Smooth muscle cell (in vitro differentiated cells): ENCODE measurements around the gene KCNJ1. TPM values are rescaled to one million over a fixed set of nuclear protein-coding genes. Genes with fewer than 3 reads are reported as not detected.

Source experiments
- DNase-seq: peaks from one replicate; lab custom pipeline; 2025; ENCODE audit not compliant: unreplicated experiment; lab: John Stamatoyannopoulos, UW
- H2AFZ ChIP-seq: fragments of 200-600 bp; sonication (generic); 2 replicates; pipeline ENCODE4 v1.6.0; 2016; ENCODE audit warnings: antibody characterized with exemption, low read depth, mild to moderate bottlenecking
- H3F3A ChIP-seq: fragments of 200-600 bp; sonication (generic); 2 replicates; pipeline ENCODE4 v1.6.0; 2017; ENCODE audit warnings: antibody characterized with exemption, low read depth
- H3K27ac ChIP-seq: fragments of 200-600 bp; sonication (generic); 2 replicates; pipeline ENCODE4 v1.5.1; 2016; ENCODE audit warnings: low read depth, mild to moderate bottlenecking
- H3K27me3 ChIP-seq: fragments of 200-600 bp; sonication (generic); 2 replicates; pipeline ENCODE4 v1.6.1; 2016; ENCODE audit warnings: low read depth, mild to moderate bottlenecking
- H3K36me3 ChIP-seq: fragments of 200-600 bp; sonication (generic); 2 replicates; pipeline ENCODE4 v1.5.1; 2016; ENCODE audit warnings: low read depth
- H3K4me1 ChIP-seq: fragments of 200-600 bp; sonication (generic); 2 replicates; pipeline ENCODE4 v1.5.1; 2016; ENCODE audit warnings: low read depth
- H3K4me2 ChIP-seq: fragments of 200-600 bp; sonication (generic); 2 replicates; pipeline ENCODE4 v1.6.0; 2016; ENCODE audit warnings: mild to moderate bottlenecking
- H3K4me3 ChIP-seq: fragments of 200-600 bp; sonication (generic); 2 replicates; pipeline ENCODE4 v1.5.1; 2016; ENCODE audit warnings: mild to moderate bottlenecking
- H3K79me2 ChIP-seq: fragments of 200-600 bp; sonication (generic); 2 replicates; pipeline ENCODE4 v1.6.0; 2016; ENCODE audit warnings: low read depth, mild to moderate bottlenecking
- H3K9ac ChIP-seq: fragments of 200-600 bp; sonication (generic); 2 replicates; pipeline ENCODE4 v1.6.0; 2016; ENCODE audit warnings: low read depth
- H3K9me3 ChIP-seq: fragments of 200-600 bp; sonication (generic); replicated peaks from 2 replicates; pipeline ENCODE4 v1.5.1; 2016; ENCODE audit warnings: low read depth
- H4K20me1 ChIP-seq: fragments of 200-600 bp; sonication (generic); 2 replicates; pipeline ENCODE4 v1.6.0; 2016; ENCODE audit warnings: low read depth
- CTCF ChIP-seq: fragments of 200-600 bp; sonication (generic); IDR thresholded peaks from 2 replicates; pipeline ENCODE4 v1.5.1; 2017; ENCODE audit warnings: borderline replicate concordance, mild to moderate bottlenecking, antibody characterized with exemption; ENCODE audit not compliant: insufficient read depth, poor library complexity, severe bottlenecking
- WGBS: methylation state at CpG from one replicate; pipeline ENCODE4 v1.1.7; 2016; ENCODE audit warnings: low lambda C conversion rate; 5-methylcytosine and 5-hydroxymethylcytosine counted together
- polyA plus RNA-seq: library from polyadenylated mRNA; unstranded; fragments of >200 nt; fragmentation: Nextera tagmentation; extraction: Ambion mirVana; gene quantifications from 2 replicates; pipeline ENCODE4 v1.2.1, GENCODE V29; 2016
- total RNA-seq: library from RNA; depleted of rRNA; stranded (reverse); fragments of >200 nt; gene quantifications from 2 replicates; pipeline ENCODE4 v1.2.3, GENCODE V29; 2014

The KCNJ1 gene
- total and polyA plus RNA-seq, 2 experiments from 2014 or later: 0.99 TPM; not detected in 1

- no peak for DNase-seq
- 56% methylated on average over 6 of the region's 6 CpGs for WGBS
- Histone ChIP-seq H3F3A (no peaks in the 10 kb centered on the region), H3K4me2 (no peak overlapping the region), H3K9ac (no peak overlapping the region), H3K79me2 (no peaks in the 10 kb centered on the region), H3K4me3 (no peak overlapping the region), H3K9me3 (no peaks in the 10 kb centered on the region), H3K4me1 (no peaks in the 10 kb centered on the region), H4K20me1 (no peaks in the 10 kb centered on the region), H3K27ac (no peak overlapping the region), H3K36me3 (no peaks in the 10 kb centered on the region), H3K27me3 (peaks cover 21% of the 10 kb centered on the region), H2AFZ (no peak overlapping the region)
- no peak for TF ChIP-seq CTCF
Observed at GRCh38 chr11:128872094-128872493, 5.0 kb upstream of the KCNJ1 start.

- H3K79me2 ChIP-seq: no peaks in the 10 kb centered on the region
- no peak for TF ChIP-seq CTCF
- H3K9me3 ChIP-seq: no peaks in the 10 kb centered on the region
- no peak overlapping the region for H3K4me2 ChIP-seq
- no peak overlapping the region for H3K4me3 ChIP-seq
- no peaks in the 10 kb centered on the region for H3F3A ChIP-seq
- H3K9ac ChIP-seq: no peak overlapping the region
- H3K4me1 ChIP-seq: no peaks in the 10 kb centered on the region
- H3K36me3 ChIP-seq: no peaks in the 10 kb centered on the region
- peaks cover 21% of the 10 kb centered on the region for H3K27me3 ChIP-seq
- DNase-seq: no peak
- no peaks in the 10 kb centered on the region for H4K20me1 ChIP-seq
- 28% methylated on average over 6 of the region's 6 CpGs for WGBS
- no peak overlapping the region for H2AFZ ChIP-seq
- H3K27ac ChIP-seq: no peak overlapping the region
Observed at GRCh38 chr11:128871168-128871610, 4.1 kb upstream of the KCNJ1 start.

GRCh38 chr11:128868841-128869671 is 2.0 kb upstream of the KCNJ1 start:
- no peak overlapping the region for H3K4me3 ChIP-seq
- H3K9me3 ChIP-seq: no peaks in the 10 kb centered on the region
- no peak overlapping the region for H2AFZ ChIP-seq
- no peaks in the 10 kb centered on the region for H3K79me2 ChIP-seq
- no peaks in the 10 kb centered on the region for H3K4me1 ChIP-seq
- no peak overlapping the region for H3K4me2 ChIP-seq
- no peak overlapping the region for H3K9ac ChIP-seq
- H3K27me3 ChIP-seq: peaks cover 21% of the 10 kb centered on the region
- WGBS: 97% methylated on average over 10 of the region's 10 CpGs
- no peak for TF ChIP-seq CTCF
- H3K36me3 ChIP-seq: no peaks in the 10 kb centered on the region
- no peak for DNase-seq
- H4K20me1 ChIP-seq: no peaks in the 10 kb centered on the region
- H3K27ac ChIP-seq: no peak overlapping the region
- no peaks in the 10 kb centered on the region for H3F3A ChIP-seq

GRCh38 chr11:128865490-128865889 is 1.6 kb downstream of the KCNJ1 start:
- H3K27ac ChIP-seq: no peak overlapping the region
- DNase-seq: no peak
- no peaks in the 10 kb centered on the region for H3K79me2 ChIP-seq
- no peak overlapping the region for H3K4me2 ChIP-seq
- TF ChIP-seq CTCF: no peak
- no peaks in the 10 kb centered on the region for H3K4me1 ChIP-seq
- H3K36me3 ChIP-seq: no peaks in the 10 kb centered on the region
- 56% methylated on average over 1 of the region's 1 CpG for WGBS
- H4K20me1 ChIP-seq: no peaks in the 10 kb centered on the region
- no peak overlapping the region for H3K4me3 ChIP-seq
- no peaks in the 10 kb centered on the region for H3K27me3 ChIP-seq
- H3K9ac ChIP-seq: no peak overlapping the region
- peaks cover 12% of the 10 kb centered on the region for H3F3A ChIP-seq
- no peak overlapping the region for H2AFZ ChIP-seq
- H3K9me3 ChIP-seq: no peaks in the 10 kb centered on the region
